Ishikawa (cell line): ENCODE data around the gene GSDMA.

Experiments used
- CEBPB ChIP-seq: IDR thresholded peaks from 2 replicates; pipeline ENCODE4 v1.6.1; 2012
- CREB1 ChIP-seq: IDR thresholded peaks from 2 replicates; pipeline ENCODE4 v1.6.1; 2012; ENCODE audit warnings: low read depth
- EGR1 ChIP-seq: IDR thresholded peaks from 2 replicates; pipeline ENCODE4 v1.6.1; 2012
- EP300 ChIP-seq: IDR thresholded peaks from 2 replicates; pipeline ENCODE4 v1.6.1; 2012; ENCODE audit warnings: borderline replicate concordance
- FOXM1 ChIP-seq: IDR thresholded peaks from 2 replicates; pipeline ENCODE4 v1.6.1; 2012; ENCODE audit warnings: low read depth, borderline replicate concordance
- NFIC ChIP-seq: IDR thresholded peaks from 2 replicates; pipeline ENCODE4 v1.6.1; 2012
- RAD21 ChIP-seq: IDR thresholded peaks from 2 replicates; pipeline ENCODE4 v1.6.1; 2012; ENCODE audit warnings: low read depth
- REST ChIP-seq: IDR thresholded peaks from 2 replicates; pipeline ENCODE4 v1.6.1; 2012; ENCODE audit warnings: low read depth, mild to moderate bottlenecking
- TAF1 ChIP-seq: IDR thresholded peaks from 2 replicates; pipeline ENCODE4 v1.6.1; 2012; ENCODE audit warnings: low read depth, mild to moderate bottlenecking
- TCF12 ChIP-seq: IDR thresholded peaks from 2 replicates; pipeline ENCODE4 v1.6.1; 2012; ENCODE audit warnings: low read depth
- TEAD4 ChIP-seq: IDR thresholded peaks from 2 replicates; pipeline ENCODE4 v1.6.1; 2012
- YY1 ChIP-seq: IDR thresholded peaks from 2 replicates; pipeline ENCODE4 v1.6.1; 2012; ENCODE audit warnings: low read depth
- ZBTB7A ChIP-seq: IDR thresholded peaks from 2 replicates; pipeline ENCODE4 v1.6.1; 2012; ENCODE audit warnings: low read depth
- TF ChIP-seq, protein P1 (sequence below): IDR thresholded peaks from 2 replicates; pipeline ENCODE4 v1.6.1; 2012
- TF ChIP-seq, protein P2 (sequence below): IDR thresholded peaks from 2 replicates; pipeline ENCODE4 v1.6.1; 2012

Gene GSDMA

DNA sequence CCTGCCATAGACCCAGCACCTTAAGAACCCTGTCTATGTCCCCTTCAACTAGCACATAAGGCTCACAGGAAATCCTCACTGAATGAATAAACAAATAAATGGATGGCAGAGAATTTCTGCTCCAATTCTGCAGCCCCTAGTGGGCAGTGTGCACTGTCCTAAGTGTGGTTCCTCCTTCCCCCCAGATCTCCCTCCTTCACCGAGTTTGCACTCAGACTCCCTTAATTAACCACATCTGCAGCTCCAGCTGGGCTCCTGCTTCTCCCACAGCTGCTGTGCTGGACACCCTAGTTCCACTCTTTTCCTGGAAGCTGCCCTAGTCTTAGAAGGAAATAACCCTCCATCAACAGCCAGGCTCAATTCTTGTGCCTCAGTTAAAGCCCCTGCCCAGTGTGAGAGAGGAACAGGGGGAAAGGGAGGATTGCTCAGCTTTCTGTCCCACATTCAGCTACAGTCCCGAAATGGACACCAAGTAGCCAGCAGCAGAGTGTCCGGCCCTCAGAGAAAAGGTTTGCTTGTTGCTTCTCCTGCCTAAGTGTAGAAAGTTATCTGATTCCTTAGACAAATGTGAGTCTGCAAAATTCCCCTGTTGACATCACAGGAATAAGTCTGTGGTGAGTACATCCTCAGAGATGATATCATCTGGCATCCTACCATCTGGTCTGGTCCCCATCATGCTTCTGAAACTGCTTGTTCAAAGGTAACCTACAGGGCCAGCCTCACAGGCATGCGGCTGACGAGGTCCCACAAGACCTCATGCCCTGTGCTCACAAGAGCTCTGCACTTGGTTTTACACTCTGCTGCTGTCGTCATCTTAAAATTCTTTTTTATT, 23.0 kb upstream of the GSDMA start:
- TF ChIP-seq CEBPB = no peak
- no peak for TF ChIP-seq YY1
- no peak for TF ChIP-seq EGR1
- TF ChIP-seq TCF12 = no peak
- no peak for TF ChIP-seq NFIC
- no peak for TF ChIP-seq EP300
- TF ChIP-seq, protein P1, sequence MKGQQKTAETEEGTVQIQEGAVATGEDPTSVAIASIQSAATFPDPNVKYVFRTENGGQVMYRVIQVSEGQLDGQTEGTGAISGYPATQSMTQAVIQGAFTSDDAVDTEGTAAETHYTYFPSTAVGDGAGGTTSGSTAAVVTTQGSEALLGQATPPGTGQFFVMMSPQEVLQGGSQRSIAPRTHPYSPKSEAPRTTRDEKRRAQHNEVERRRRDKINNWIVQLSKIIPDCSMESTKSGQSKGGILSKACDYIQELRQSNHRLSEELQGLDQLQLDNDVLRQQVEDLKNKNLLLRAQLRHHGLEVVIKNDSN = no peak
- no peak for TF ChIP-seq CREB1
- TF ChIP-seq TAF1 = no peak
- TF ChIP-seq RAD21 = no peak
- TF ChIP-seq, protein P2, sequence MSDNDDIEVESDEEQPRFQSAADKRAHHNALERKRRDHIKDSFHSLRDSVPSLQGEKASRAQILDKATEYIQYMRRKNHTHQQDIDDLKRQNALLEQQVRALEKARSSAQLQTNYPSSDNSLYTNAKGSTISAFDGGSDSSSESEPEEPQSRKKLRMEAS = no peak
- no peak for TF ChIP-seq ZBTB7A
- TF ChIP-seq REST = no peak
- no peak for TF ChIP-seq TEAD4
- TF ChIP-seq FOXM1 = no peak

DNA sequence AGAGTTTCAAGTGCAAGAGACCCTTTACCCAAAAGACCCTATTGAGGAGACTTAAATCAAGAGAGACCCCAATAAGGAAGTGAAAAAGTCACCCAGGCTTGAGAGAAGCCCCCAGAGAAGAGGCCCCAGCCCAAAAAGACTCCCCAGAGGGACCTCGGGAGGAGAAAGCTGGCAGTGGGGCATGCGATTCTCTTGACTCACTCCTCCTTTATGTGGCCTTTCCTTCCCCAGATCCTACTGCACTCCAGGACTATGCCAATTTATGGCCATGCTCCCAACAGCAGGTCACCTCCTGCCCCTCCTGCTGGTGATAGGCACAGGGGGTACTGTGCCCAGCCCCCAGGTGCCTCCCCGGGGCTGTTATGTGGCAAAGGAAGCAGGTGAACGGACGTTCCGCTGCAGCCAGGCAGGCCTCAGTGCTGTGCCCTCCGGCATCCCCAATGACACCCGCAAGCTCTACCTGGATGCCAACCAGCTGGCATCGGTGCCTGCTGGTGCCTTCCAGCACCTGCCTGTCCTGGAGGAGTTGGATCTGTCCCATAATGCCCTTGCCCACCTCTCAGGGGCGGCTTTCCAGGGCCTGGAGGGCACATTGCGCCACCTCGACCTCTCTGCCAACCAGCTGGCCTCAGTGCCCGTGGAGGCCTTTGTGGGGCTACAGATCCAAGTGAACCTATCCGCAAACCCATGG, 19.0 kb upstream of the GSDMA start:
- TF ChIP-seq CREB1 (no peak), EP300 (no peak), ZBTB7A (no peak), FOXM1 (no peak), CEBPB (no peak), RAD21 (no peak), TEAD4 (no peak), NFIC (no peak), REST (no peak), TCF12 (no peak), YY1 (no peak), TAF1 (no peak), EGR1 (no peak)
- TF ChIP-seq, protein P2 = no peak
- TF ChIP-seq, protein P1 = no peak

- TF ChIP-seq TEAD4 (no peak), TAF1 (no peak), RAD21 (no peak), NFIC (no peak), TCF12 (no peak), REST (no peak), EP300 (no peak), CREB1 (no peak), YY1 (no peak)
- TF ChIP-seq, protein P2 = no peak
Observed at GRCh38 chr17:39944393-39944711, 18.5 kb upstream of the GSDMA start.
